ENCODE data around the gene PTPN23.
A peak's percentile ranks its signal among the peaks of the same experiment; 100 is the strongest.

GRCh38 chr3:47380601-47381316 lies at the start of gene PTPN23:
- no peak for TF ChIP-seq SP1 (IDR thresholded peaks at IDR 0.05)
- TF ChIP-seq ELF4 (IDR thresholded peaks at IDR 0.05): peak; percentile 65
- no peak for TF ChIP-seq BHLHE40 (IDR thresholded peaks at IDR 0.05; ENCODE audit: borderline replicate concordance)
- no peak for TF ChIP-seq ZNF384 (IDR thresholded peaks at IDR 0.05)
- TF ChIP-seq SUZ12 (IDR thresholded peaks at IDR 0.05): no peak
- TF ChIP-seq NFRKB (IDR thresholded peaks at IDR 0.05): no peak
- no peak for TF ChIP-seq LEF1 (IDR thresholded peaks at IDR 0.05; ENCODE audit: borderline replicate concordance)
- TF ChIP-seq FOXA1 (IDR thresholded peaks at IDR 0.05): no peak
- TF ChIP-seq FOXK2 (IDR thresholded peaks at IDR 0.05): no peak
- TF ChIP-seq PKNOX1 (IDR thresholded peaks at IDR 0.05): peak; percentile 79
- no peak for TF ChIP-seq TARDBP (IDR thresholded peaks at IDR 0.05)
- TF ChIP-seq CTBP1 (IDR thresholded peaks at IDR 0.05; ENCODE audit: borderline replicate concordance): no peak
- TF ChIP-seq L3MBTL2 (conservative IDR thresholded peaks at IDR 0.05): peak; percentile 87
